Measurements from ENCODE around the gene DLG5.

The DLG5 gene

DNA sequence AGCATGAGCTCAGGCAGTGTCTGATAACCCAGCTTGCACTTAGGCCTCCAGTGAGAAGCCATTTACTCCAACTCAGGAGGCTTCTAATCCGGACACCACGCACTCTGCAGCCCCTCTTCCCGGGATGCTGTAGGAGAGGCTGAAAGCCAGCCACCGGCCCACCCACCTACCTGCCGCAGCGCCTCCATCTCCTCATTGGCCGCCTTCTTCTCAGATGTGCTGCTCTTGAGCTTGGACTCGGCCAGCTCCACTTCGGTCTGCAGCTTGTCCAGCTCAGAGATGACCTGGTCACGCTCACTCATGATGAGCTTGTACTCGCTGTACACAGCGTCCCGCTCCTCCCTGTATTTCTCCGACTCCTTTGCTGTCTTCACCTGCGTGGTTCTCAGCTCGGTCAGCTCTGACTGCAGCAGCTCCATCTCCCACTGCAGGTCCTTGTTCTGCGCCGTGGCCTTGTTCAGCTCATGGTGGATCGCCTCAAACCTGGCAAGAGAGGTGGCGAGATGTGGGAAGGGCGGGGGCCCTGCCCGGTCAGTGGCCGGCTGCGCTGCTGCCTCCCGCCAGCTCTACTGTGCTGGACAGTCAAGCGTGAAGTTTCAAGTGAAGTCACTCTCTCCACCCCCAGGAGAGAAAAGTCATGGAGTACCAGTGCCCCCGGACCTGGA, 84.7 kb downstream of the DLG5 start:
- no peak for DNase-seq (ENCODE audit: low read depth)

DNA sequence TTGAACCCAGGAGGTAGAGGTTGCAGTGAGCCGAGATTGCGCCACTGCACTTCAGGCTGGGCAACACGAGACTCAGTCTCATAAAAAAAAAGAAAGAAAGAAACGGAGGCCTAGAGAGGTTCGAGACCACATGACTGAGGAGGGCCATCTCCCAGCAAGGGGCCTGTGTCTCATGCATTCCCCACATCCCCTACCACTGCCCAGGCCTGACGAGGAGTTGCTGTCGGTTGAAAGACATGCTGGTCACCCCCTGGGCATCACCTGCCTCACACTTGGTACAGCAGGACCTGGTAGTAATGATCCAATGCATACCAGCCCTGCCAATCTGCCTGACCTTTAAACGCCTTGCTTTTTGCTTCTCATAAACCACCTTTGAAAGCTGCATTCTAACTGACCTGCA, 85.9 kb downstream of the DLG5 start:
- DNase-seq (ENCODE audit: low read depth) = no peak

DNA sequence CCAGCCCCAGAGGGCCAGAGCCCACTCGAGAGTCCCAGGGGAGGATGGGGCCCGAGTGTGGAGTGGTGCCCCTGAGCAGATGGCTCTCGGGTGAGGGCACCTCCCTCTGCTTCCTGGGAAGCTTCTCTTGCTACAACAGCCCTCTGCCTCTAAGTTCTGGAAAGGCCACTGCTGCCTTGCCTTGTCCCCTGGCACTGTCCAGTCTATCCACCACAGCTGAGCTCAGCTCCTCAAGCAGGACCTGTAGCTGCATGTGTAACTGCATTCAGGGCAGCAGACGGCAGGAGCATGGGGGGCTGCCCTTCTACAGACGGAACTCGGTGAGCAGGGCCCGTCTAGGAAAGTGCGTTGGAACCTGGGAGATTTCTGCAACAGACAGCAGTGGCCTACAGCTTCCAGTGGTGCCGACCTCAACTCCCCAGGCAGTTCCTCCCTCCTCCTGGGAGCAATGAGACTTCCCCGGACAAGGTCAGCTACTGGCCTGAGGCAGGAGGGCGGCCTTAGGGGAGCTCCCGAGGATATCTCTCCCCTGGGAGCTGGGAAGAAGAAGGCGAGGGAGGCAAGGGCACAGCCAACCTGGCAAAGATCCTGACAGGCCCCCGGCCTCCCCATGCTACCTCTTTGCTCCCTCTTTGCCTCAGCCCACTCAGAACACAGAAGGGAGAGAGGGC, 88.5 kb downstream of the DLG5 start:
- DNase-seq (ENCODE audit: low read depth) = no peak

DNA sequence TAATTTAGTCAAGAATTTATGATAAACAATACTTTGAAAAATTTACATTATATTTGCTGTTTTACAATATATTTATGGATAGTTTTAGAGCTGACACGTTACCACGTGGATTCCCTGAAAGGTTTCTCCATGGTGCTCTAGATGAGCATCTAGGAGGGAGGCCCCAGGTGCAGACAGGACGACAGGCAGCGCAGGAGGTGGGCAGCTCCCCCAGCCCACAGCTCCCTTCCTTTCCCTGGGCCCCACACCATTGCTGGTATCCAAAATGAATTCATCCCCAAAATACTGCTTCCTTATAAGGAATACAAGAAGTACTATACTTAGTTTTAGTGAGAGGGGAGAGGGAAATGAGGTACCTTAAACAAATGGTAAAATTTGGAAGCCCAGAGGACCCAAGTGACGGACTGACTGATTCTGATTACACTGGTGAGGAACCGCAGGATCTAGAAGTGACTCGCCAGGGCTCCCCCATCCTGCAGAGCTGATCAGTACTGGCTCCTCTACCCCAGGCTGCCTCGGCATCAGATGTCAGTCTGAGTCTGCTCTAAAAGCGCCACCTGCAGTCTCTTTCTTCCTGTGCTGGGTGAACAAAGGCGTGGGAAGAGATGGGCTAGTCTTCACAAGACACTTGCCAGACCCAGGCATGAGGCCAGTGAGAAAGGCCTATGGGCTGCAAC, 89.2 kb downstream of the DLG5 start:
- peak; percentile 4 for DNase-seq (ENCODE audit: low read depth)

- peak; percentile 26 for DNase-seq (ENCODE audit: low read depth)
These were observed 90.2 kb downstream of the DLG5 start for GRCh38 chr10:77836299-77836820.

DNA sequence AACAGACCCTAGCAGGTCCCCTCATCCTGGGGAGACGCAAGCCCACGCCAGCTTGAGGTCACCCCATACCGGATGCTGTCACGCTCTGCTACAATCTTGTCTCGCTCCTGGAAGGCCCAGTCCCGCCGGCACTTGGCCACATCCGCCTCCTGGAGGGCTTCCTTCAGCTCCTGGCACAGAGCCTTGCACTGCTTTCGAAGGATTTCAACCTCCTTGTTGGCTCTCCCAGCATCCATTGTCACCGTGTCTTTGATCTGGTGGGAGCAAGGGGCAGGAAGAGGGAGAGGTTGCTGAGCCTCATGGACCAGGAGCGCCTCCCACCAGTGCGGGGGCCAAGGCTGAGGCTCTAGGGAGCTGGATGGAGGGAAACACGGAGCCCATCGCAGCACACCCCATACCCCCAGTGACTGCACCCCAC, 90.9 kb downstream of the DLG5 start:
- no peak for DNase-seq (ENCODE audit: low read depth)

DNA sequence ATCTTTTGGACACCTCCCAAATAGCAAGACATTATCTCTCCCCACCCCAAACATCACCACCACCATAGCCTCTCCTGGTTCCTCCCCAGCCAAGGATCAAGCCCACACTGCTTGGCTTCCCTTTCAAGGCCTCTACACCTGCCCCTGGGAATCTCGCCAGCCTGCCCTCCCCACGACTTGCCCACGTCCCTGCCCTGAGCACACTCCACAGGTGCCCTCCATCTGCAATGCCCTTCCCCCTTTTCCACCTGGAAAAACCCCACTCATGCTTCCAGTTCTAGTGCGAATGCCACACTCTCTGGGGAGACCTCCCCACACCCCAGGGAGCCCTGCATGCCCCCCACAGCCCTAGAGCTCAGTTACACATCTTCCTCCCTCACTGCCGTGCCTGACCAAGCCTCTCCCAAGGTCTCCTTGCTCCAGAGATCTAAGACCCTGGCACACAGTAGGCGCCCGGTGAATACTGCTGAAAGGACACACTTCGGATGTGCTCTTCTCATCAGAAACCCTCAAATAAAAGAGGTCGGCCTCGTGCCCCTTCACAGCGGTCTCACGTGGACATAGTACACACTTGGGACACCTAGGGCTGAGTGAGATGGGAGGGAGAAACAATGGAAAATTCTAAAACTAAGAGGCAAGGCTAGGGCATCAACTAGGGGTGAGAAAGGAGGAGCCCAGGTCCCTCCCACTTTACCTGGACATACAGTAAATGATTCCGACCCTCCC, 91.4 kb downstream of the DLG5 start:
- DNase-seq (ENCODE audit: low read depth) = no peak

- no peak for DNase-seq (ENCODE audit: low read depth)
These were observed 92.0 kb downstream of the DLG5 start for GRCh38 chr10:77834540-77834939.

DNA sequence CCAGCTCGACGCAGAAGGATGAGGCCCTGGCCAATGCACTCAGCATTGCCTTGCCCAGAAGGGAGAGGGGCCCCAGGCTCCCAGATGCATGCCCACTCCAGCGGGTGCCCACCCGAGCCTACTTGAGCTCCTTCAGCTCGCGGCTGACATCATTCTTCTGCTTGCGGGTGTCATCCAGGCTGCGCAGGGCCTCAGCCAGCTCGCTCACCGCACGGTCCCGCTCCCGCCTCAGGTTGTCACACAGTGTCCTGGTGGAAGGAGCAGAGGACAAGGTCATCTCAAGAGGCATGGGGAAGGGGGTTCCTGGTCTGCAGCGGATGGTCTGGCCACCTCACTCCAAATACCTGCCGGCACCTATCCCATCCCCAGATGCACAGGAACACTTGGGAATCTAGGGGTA, 92.8 kb downstream of the DLG5 start:
- DNase-seq (ENCODE audit: low read depth) = no peak

DNA sequence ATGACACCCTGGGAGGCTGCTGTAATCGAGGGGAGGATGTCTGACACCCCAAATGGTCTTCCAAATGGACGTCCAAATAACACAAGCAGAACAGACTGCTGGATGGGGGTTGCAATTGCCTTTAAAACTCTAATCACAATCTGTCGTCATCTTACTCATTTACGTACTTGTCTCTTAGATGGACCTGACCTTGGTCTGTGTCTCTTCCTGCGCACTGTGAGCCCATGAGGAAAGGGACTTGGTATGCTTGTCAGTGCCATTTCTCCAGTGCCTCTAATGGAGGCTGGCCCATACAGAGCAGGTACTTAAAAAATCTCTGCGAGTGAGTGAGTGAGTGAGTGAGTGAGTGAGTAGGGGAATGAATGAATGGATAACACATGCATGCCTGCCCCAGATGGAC, 93.3 kb downstream of the DLG5 start:
- no peak for DNase-seq (ENCODE audit: low read depth)

GRCh38 chr10:77832238-77832637, 94.3 kb downstream of the DLG5 start:
- no peak for DNase-seq (ENCODE audit: low read depth)

GRCh38 chr10:77829356-77829755, 97.2 kb downstream of the DLG5 start:
- no peak for DNase-seq (ENCODE audit: low read depth)

DNA sequence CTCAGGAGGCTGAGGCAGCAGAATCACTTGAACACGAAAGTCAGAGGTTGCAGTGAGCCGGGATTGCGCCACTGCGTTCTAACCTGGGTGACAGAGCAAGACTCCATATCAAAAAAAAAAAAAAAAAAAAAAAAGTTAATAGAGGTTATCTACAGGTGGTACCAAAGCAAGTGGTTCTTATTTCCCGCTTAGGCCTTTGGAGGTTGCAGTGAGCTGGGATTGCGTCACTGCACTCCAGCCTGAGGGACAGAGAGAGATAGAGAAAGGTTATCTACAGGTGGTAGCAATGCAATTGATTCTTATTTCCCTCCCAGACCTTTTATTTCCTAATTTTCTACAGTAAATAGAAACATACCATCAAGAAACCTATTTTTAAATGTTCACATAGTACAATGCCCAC, 98.2 kb downstream of the DLG5 start:
- DNase-seq (ENCODE audit: low read depth) = no peak

GRCh38 chr10:77827366-77827765, 99.2 kb downstream of the DLG5 start:
- no peak for DNase-seq (ENCODE audit: low read depth)

- no peak for DNase-seq (ENCODE audit: low read depth)
These were observed 100.6 kb downstream of the DLG5 start for GRCh38 chr10:77825965-77826364.

DNA sequence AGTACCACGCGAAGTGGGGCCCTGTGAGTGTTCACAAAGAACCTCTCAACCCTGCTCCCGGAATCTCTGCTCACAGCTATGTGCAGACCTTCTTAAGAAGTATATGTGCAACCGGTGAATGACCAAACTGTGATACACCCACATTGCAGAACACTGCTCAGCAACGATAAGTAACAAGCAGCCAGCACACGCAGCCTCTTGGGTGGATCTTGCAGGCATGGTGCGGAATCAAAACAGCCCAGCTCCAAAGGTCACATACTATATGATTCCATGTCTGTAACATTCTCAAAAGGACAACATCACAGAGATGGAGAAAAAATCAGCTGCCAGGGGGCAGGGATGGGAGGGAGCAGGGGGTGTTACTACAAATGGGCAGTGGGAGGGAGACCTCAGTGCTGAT, 101.6 kb downstream of the DLG5 start:
- no peak for DNase-seq (ENCODE audit: low read depth)

- no peak for DNase-seq (ENCODE audit: low read depth)
These were observed 102.6 kb downstream of the DLG5 start for GRCh38 chr10:77823811-77824542.

DNA sequence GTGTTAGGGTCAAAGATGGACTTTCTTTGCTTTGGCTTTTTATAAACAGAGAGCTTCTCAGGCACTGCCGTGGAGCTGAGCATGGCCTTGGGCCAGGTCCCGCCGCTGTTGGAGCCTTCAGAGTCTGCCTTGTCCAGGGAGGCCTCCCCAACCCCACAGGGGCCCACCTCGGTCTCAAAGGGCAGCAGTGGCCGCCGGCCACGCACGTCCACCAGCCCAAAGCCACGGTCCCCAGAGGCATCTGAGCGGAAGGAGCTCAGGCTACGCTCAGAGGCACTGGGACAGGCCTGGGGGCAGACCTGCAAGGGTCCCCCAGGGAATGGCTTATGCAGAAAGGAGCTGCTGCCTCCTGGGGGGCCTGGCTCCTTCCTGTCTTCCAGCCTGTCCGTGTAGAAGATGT, 105.0 kb downstream of the DLG5 start:
- no peak for DNase-seq (ENCODE audit: low read depth)

GRCh38 chr10:77821036-77821435, 105.5 kb downstream of the DLG5 start:
- DNase-seq (ENCODE audit: low read depth) = no peak

GRCh38 chr10:77820349-77820748, 106.2 kb downstream of the DLG5 start:
- DNase-seq (ENCODE audit: low read depth) = no peak

DNA sequence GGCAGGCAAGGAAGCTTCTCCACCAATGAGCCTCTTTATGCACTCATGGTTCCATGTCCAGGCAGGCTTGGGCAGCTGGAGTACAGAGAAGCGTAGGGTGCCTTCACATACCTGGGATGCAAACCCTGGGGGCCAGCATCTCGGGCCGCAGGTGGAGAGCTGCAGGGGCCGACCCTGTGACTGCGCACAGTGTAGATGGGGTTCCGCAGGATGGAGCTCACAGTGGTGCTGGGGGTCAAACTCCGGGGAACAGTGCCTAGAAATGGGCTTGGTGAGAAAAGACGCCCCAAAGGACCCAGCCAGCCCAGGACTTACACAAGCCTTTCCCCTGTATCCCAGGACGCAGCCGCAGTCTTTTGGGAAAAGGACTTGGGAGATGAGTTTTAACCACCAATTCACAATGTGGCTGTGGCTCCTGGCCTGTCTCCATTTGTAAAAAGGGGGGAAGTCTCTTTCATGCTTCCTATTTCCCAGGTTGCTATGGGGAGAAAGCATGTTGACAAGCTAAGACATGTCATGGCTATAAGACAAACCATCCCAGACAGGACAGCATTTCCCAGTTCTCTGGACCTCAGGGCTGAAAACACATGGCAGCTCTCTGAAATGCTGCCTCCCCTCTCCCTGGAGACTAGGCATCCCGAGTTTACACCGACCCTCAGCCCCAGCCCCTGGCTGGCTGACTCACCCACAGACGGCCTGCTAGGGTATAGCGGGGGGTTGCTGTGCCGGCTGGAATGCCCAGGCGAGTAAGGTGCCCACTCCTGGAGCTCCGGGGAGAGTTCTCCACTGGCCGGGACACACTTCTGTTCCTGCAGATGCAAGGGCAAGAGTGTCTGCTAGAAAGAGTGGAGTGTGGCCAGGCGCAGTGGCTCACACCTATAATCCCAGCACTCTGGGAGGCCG, 107.1 kb downstream of the DLG5 start:
- DNase-seq (ENCODE audit: low read depth) = no peak

Measured in stimulated activated CD8-positive, alpha-beta memory T cell treated with anti-CD3 and anti-CD28 coated beads, Interleukin-7, amount 100 ng/mL, for 24 hours (primary cell).